Activated naive CD8-positive, alpha-beta T cell treated with anti-CD3 and anti-CD28 coated beads, Interleukin-2, amount 50 U/mL, for 16 hours (primary cell): ENCODE data around the gene SH3D19.
"Not testable (repeated sequence)": the region's sequence is repeated elsewhere in the genome, so short reads cannot be mapped to it uniquely, and the experiment has no call there.

ENCODE experiments used
- DNase-seq: peaks from one replicate; pipeline ENCODE4 v3.0.0-alpha.2; 2020; ENCODE audit warnings: low read depth, low spot score

SH3D19 gene

GRCh38 chr4:151268905-151269304 lies 56.5 kb downstream of the SH3D19 start:
- not testable (repeated sequence) for DNase-seq

GRCh38 chr4:151267822-151268535 lies 57.4 kb downstream of the SH3D19 start:
- no peak for DNase-seq

- DNase-seq = no peak
Observed at GRCh38 chr4:151267104-151267503, 58.3 kb downstream of the SH3D19 start.

- DNase-seq = no peak
Observed at GRCh38 chr4:151266497-151266896, 58.9 kb downstream of the SH3D19 start.

GRCh38 chr4:151263455-151263854 lies 62.0 kb downstream of the SH3D19 start:
- no peak for DNase-seq

GRCh38 chr4:151260526-151260925 lies 64.9 kb downstream of the SH3D19 start:
- no peak for DNase-seq

GRCh38 chr4:151259752-151260151 lies 65.7 kb downstream of the SH3D19 start:
- no peak for DNase-seq

- DNase-seq = no peak
Observed at GRCh38 chr4:151257704-151258103, 67.7 kb downstream of the SH3D19 start.

GRCh38 chr4:151256134-151256533 lies 69.3 kb downstream of the SH3D19 start:
- no peak for DNase-seq

- DNase-seq = not testable (repeated sequence)
Observed at GRCh38 chr4:151255680-151256079, 69.7 kb downstream of the SH3D19 start.

GRCh38 chr4:151255226-151255625 lies 70.2 kb downstream of the SH3D19 start:
- DNase-seq = not testable (repeated sequence)

GRCh38 chr4:151251603-151252304 lies 73.7 kb downstream of the SH3D19 start:
- no peak for DNase-seq

- DNase-seq = no peak
Observed at GRCh38 chr4:151250706-151251105, 74.7 kb downstream of the SH3D19 start.

- no peak for DNase-seq
Observed at GRCh38 chr4:151248519-151248918, 76.9 kb downstream of the SH3D19 start.

GRCh38 chr4:151247395-151247794 lies 78.0 kb downstream of the SH3D19 start:
- no peak for DNase-seq

- no peak for DNase-seq
Observed at GRCh38 chr4:151246742-151247141, 78.7 kb downstream of the SH3D19 start.

- no peak for DNase-seq
Observed at GRCh38 chr4:151242305-151242704, 83.1 kb downstream of the SH3D19 start.

- DNase-seq = no peak
Observed at GRCh38 chr4:151239608-151240007, 85.8 kb downstream of the SH3D19 start.

- DNase-seq = no peak
Observed at GRCh38 chr4:151238477-151238876, 86.9 kb downstream of the SH3D19 start.

GRCh38 chr4:151236036-151236435 lies 89.4 kb downstream of the SH3D19 start:
- DNase-seq = no peak

GRCh38 chr4:151235373-151235772 lies 90.0 kb downstream of the SH3D19 start:
- DNase-seq = not testable (repeated sequence)

- no peak for DNase-seq
Observed at GRCh38 chr4:151233600-151233999, 91.8 kb downstream of the SH3D19 start.

GRCh38 chr4:151231915-151232595 lies 93.3 kb downstream of the SH3D19 start:
- DNase-seq = no peak
